H9 (cell line): ENCODE data around the gene NCAM1. TPM values are rescaled to one million over a fixed set of nuclear protein-coding genes. Genes with fewer than 3 reads are reported as not detected.

Experiments
- DNase-seq: peaks from one replicate; pipeline ENCODE4 v3.0.0-alpha.2; 2017
- H2AFZ ChIP-seq: one replicate; pipeline ENCODE4 v1.6.1; 2013; ENCODE audit warnings: mild to moderate bottlenecking, low read length, control low read depth, moderate library complexity
- H2AK5ac ChIP-seq: 2 replicates; pipeline ENCODE4 v1.6.1; 2013; ENCODE audit warnings: low read length, control low read depth, mixed read lengths; ENCODE audit not compliant: insufficient read length
- H2BK120ac ChIP-seq: one replicate; pipeline ENCODE4 v1.6.1; 2013; ENCODE audit warnings: low read depth, mild to moderate bottlenecking, low read length, control low read depth, inconsistent platforms; ENCODE audit not compliant: poor library complexity, severe bottlenecking
- H2BK12ac ChIP-seq: 2 replicates; pipeline ENCODE4 v1.6.1; 2013; ENCODE audit warnings: low read length, control low read depth, mixed read lengths, low read depth; ENCODE audit not compliant: insufficient read length
- H2BK15ac ChIP-seq: 2 replicates; pipeline ENCODE4 v1.6.1; 2013; ENCODE audit warnings: low read depth, low read length, control low read depth
- H2BK20ac ChIP-seq: one replicate; pipeline ENCODE4 v1.6.1; 2013; ENCODE audit warnings: low read depth, mild to moderate bottlenecking, low read length, control low read depth, inconsistent platforms; ENCODE audit not compliant: poor library complexity, severe bottlenecking
- H2BK5ac ChIP-seq: 2 replicates; pipeline ENCODE4 v1.6.1; 2013; ENCODE audit warnings: low read length, control low read depth, mixed read lengths; ENCODE audit not compliant: insufficient read length
- H3K14ac ChIP-seq: 2 replicates; pipeline ENCODE4 v1.6.1; 2013; ENCODE audit warnings: low read length, control low read depth; ENCODE audit not compliant: insufficient read depth
- H3K18ac ChIP-seq: 2 replicates; pipeline ENCODE4 v1.6.1; 2013; ENCODE audit warnings: low read depth, mild to moderate bottlenecking, mixed read lengths, low read length, control low read depth; ENCODE audit not compliant: insufficient read length
- H3K23ac ChIP-seq: 2 replicates; pipeline ENCODE4 v1.6.1; 2013; ENCODE audit warnings: low read length, control low read depth, mixed read lengths, low read depth; ENCODE audit not compliant: insufficient read length
- H3K23me2 ChIP-seq: 2 replicates; pipeline ENCODE4 v1.6.1; 2013; ENCODE audit warnings: low read depth, mild to moderate bottlenecking, mixed read lengths, low read length, control low read depth; ENCODE audit not compliant: insufficient read length, poor library complexity, severe bottlenecking
- H3K27ac ChIP-seq: 2 replicates; pipeline ENCODE4 v1.5.1; 2013; ENCODE audit warnings: low read length, control low read depth, mixed read lengths, low read depth; ENCODE audit not compliant: insufficient read length
- H3K27me3 ChIP-seq: 2 replicates; pipeline ENCODE4 v1.6.1; 2013; ENCODE audit warnings: low read length, control low read depth, inconsistent platforms; ENCODE audit not compliant: insufficient read depth
- H3K4ac ChIP-seq: 2 replicates; pipeline ENCODE4 v1.6.1; 2013; ENCODE audit warnings: low read depth, mild to moderate bottlenecking, control low read depth, inconsistent platforms, low read length, moderate library complexity
- H3K4me1 ChIP-seq: 2 replicates; pipeline ENCODE4 v1.6.1; 2013; ENCODE audit warnings: low read length, control low read depth, inconsistent platforms; ENCODE audit not compliant: insufficient read depth
- H3K4me2 ChIP-seq: 2 replicates; pipeline ENCODE4 v1.6.1; 2013; ENCODE audit warnings: low read length, control low read depth, mixed read lengths; ENCODE audit not compliant: insufficient read length, insufficient read depth
- H3K56ac ChIP-seq: 2 replicates; pipeline ENCODE4 v1.6.1; 2013; ENCODE audit warnings: low read depth, mild to moderate bottlenecking, mixed read lengths, low read length, control low read depth; ENCODE audit not compliant: insufficient read length
- H3K79me1 ChIP-seq: 2 replicates; pipeline ENCODE4 v1.6.1; 2013; ENCODE audit warnings: low read depth, mild to moderate bottlenecking, moderate library complexity, low read length, control low read depth, inconsistent platforms; ENCODE audit not compliant: insufficient read depth, poor library complexity, severe bottlenecking
- H3K79me2 ChIP-seq: 2 replicates; pipeline ENCODE4 v1.6.1; 2013; ENCODE audit warnings: low read length, control low read depth, inconsistent platforms; ENCODE audit not compliant: insufficient read depth
- H3K9ac ChIP-seq: 2 replicates; pipeline ENCODE4 v1.6.1; 2013; ENCODE audit warnings: low read length, control low read depth, mixed read lengths; ENCODE audit not compliant: insufficient read length; ENCODE audit errors: extremely low read depth
- H3K9me3 ChIP-seq: one replicate; pipeline ENCODE4 v1.6.1; 2013; ENCODE audit warnings: low read depth, low read length, inconsistent platforms; ENCODE audit not compliant: control insufficient read depth
- H3T11ph ChIP-seq: one replicate; pipeline ENCODE4 v1.6.1; 2013; ENCODE audit warnings: mild to moderate bottlenecking, low read length, control low read depth, inconsistent platforms
- H4K20me1 ChIP-seq: one replicate; pipeline ENCODE4 v1.6.1; 2013; ENCODE audit not compliant: control insufficient read depth, insufficient read length, insufficient read depth
- H4K5ac ChIP-seq: 2 replicates; pipeline ENCODE4 v1.6.1; 2013; ENCODE audit warnings: low read depth, mild to moderate bottlenecking, mixed read lengths, low read length, control low read depth; ENCODE audit not compliant: insufficient read length
- H4K8ac ChIP-seq: replicated peaks from 2 replicates; pipeline ENCODE4 v1.6.1; 2013; ENCODE audit warnings: low read length, control low read depth, mixed read lengths, low read depth; ENCODE audit not compliant: insufficient read length
- H4K91ac ChIP-seq: 2 replicates; pipeline ENCODE4 v1.6.1; 2013; ENCODE audit warnings: low read depth, mild to moderate bottlenecking, moderate library complexity, mixed read lengths, low read length, control low read depth; ENCODE audit not compliant: insufficient read length
- H3K27ac Mint-ChIP-seq, 3 experiments: 2 replicates in 2 of 3; 3 replicates in 1 of 3; pipeline ENCODE4 v1.8.0; 2020 to 2021; ENCODE audit warnings: mixed read lengths in 3 of 3, mild to moderate bottlenecking in 1 of 3, moderate library complexity in 1 of 3
- H3K27me3 Mint-ChIP-seq: 2 replicates; pipeline ENCODE4 v1.8.0; 2021; ENCODE audit warnings: low read depth, mild to moderate bottlenecking, moderate library complexity, mixed read lengths
- H3K36me3 Mint-ChIP-seq, 3 experiments: 2 replicates in 2 of 3; 3 replicates in 1 of 3; pipeline ENCODE4 v1.8.0; 2020 to 2021; ENCODE audit warnings: low read depth in 3 of 3, mixed read lengths in 3 of 3; ENCODE audit not compliant: insufficient read depth in 1 of 3
- H3K4me1 Mint-ChIP-seq, 2 experiments: 2 replicates each; pipeline ENCODE4 v1.8.0; 2020; ENCODE audit warnings: mixed read lengths in 2 of 2
- H3K4me3 Mint-ChIP-seq, 2 experiments: 2 replicates in 1 of 2; 3 replicates in 1 of 2; pipeline ENCODE4 v1.8.0; 2020 to 2021; ENCODE audit warnings: mild to moderate bottlenecking in 2 of 2, mixed read lengths in 2 of 2, moderate library complexity in 1 of 2
- H3K9me3 Mint-ChIP-seq, 2 experiments: 2 replicates in 1 of 2; 3 replicates in 1 of 2; pipeline ENCODE4 v1.8.0; 2020; ENCODE audit warnings: mild to moderate bottlenecking in 2 of 2, mixed read lengths in 2 of 2, moderate library complexity in 1 of 2
- WGBS: extraction: QIAGEN DNeasy Blood & Tissue Kit; methylation state at CpG from one replicate; pipeline ENCODE4 v1.1.7; 2013; ENCODE audit warnings: missing lambda C conversion rate, low lambda C conversion rate, mixed read lengths; ENCODE audit not compliant: insufficient read length; ENCODE audit errors: extremely low coverage; 5-methylcytosine and 5-hydroxymethylcytosine counted together
- total RNA-seq: library from RNA; stranded (reverse); gene quantifications from 2 replicates; pipeline ENCODE4 v1.2.1, GENCODE V29; 2021
- TF ChIP-seq, protein P1 (sequence below): fragments of 200-600 bp; sonication (generic); conservative IDR thresholded peaks from 3 replicates; pipeline ENCODE4 v1.8.0; 2021; ENCODE audit warnings: antibody characterized with exemption, mild to moderate bottlenecking

The NCAM1 gene
- total RNA-seq, 1 experiment from 2014 or later = 2.5 TPM

DNA sequence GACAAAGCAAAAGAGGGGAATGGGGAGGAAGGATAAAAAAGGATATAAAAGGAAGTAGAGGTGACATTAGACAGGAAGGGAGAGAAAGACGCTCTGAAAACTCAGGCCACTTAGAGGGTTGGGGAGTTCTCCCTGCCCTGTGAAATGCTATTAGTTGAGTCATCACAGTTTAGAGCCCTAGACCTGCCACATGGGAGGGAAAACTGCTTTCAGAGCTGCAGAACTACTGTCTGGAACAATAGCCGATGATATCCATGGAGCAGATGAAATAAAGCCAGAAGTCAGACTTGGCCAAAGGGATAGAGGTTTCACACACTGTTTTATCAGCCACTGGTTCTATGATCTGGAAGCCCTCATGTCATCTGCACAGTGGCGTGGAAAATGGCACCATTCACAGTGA is 157.9 kb downstream of the NCAM1 start:
- Histone ChIP-seq H2AK5ac (no peak overlapping the region), H3K56ac (no peak overlapping the region), H3K4ac (no peak overlapping the region), H3K79me2 (no peaks in the 10 kb centered on the region), H2BK5ac (no peak overlapping the region), H4K5ac (no peak overlapping the region), H2BK20ac (no peak overlapping the region), H4K20me1 (no peaks in the 10 kb centered on the region), H4K91ac (no peak overlapping the region), H2BK120ac (no peak overlapping the region), H4K8ac (no peak overlapping the region), H2BK15ac (no peak overlapping the region), H3K4me1 (no peaks in the 10 kb centered on the region), H3K9ac (no peak overlapping the region), H3K79me1 (no peaks in the 10 kb centered on the region), H3K27ac (no peak overlapping the region), H3K14ac (no peak overlapping the region), H3K4me2 (no peak overlapping the region), H3K9me3 (no peaks in the 10 kb centered on the region), H3T11ph (no peak overlapping the region), H3K23ac (no peak overlapping the region), H3K27me3 (no peaks in the 10 kb centered on the region), H3K18ac (no peak overlapping the region), H2BK12ac (no peak overlapping the region), H3K23me2 (no peaks in the 10 kb centered on the region), H2AFZ (no peak overlapping the region)
- Mint-ChIP-seq H3K27ac (no peak overlapping the region), H3K27me3 (no peaks in the 10 kb centered on the region; the same call in 1 of the 2 replicates), H3K4me1 (peaks cover 10 to 19% of the 10 kb centered on the region in 2 experiments), H3K4me3 (no peak overlapping the region), H3K36me3 (no peaks in the 10 kb centered on the region), H3K9me3 (no peaks in the 10 kb centered on the region)
- no peak for DNase-seq
- TF ChIP-seq, protein P1, sequence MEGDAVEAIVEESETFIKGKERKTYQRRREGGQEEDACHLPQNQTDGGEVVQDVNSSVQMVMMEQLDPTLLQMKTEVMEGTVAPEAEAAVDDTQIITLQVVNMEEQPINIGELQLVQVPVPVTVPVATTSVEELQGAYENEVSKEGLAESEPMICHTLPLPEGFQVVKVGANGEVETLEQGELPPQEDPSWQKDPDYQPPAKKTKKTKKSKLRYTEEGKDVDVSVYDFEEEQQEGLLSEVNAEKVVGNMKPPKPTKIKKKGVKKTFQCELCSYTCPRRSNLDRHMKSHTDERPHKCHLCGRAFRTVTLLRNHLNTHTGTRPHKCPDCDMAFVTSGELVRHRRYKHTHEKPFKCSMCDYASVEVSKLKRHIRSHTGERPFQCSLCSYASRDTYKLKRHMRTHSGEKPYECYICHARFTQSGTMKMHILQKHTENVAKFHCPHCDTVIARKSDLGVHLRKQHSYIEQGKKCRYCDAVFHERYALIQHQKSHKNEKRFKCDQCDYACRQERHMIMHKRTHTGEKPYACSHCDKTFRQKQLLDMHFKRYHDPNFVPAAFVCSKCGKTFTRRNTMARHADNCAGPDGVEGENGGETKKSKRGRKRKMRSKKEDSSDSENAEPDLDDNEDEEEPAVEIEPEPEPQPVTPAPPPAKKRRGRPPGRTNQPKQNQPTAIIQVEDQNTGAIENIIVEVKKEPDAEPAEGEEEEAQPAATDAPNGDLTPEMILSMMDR = no peak
- WGBS = no CpG with 5 or more reads among the region's 3 CpGs
